IMR-90 (cell line): ENCODE measurements around the gene PHACTR2. TPM values are rescaled to one million over a fixed set of nuclear protein-coding genes. Genes with fewer than 3 reads are reported as not detected.

ENCODE experiments used
- ATAC-seq: fragments of 200-7000 bp; cut with Tn5 transposase; 2 replicates; pipeline ENCODE4 v1.9.1; 2020; ENCODE audit warnings: low read depth, mild to moderate bottlenecking, moderate library complexity
- BruUV-seq: library from RNA; stranded (reverse); fragments of 400-500 nt; replicated peaks from 2 replicates; lab custom pipeline; 2021; lab: Mats Ljungman, UMichigan
- CTCF ChIA-PET: fragments of 300-600 bp; formaldehyde crosslinking; extraction: SDS; loops from one replicate; lab custom pipeline; 2021; ENCODE audit warnings: antibody characterized with exemption; lab: Yijun Ruan, JAX
- POLR2A ChIA-PET: fragments of 300-600 bp; sonication (Branson Sonifier 250); formaldehyde crosslinking; loops from one replicate; lab custom pipeline; 2022; ENCODE audit warnings: antibody characterized with exemption; ENCODE audit not compliant: unreplicated experiment; lab: Charles Lee
- DNase-seq: peaks from one replicate; pipeline ENCODE4 v3.0.0; 2013
- H2AFZ ChIP-seq: replicated peaks from 2 replicates; pipeline ENCODE3; 2013; ENCODE audit warnings: low read length, mild to moderate bottlenecking; ENCODE audit not compliant: poor library complexity
- H2AK5ac ChIP-seq: 2 replicates; pipeline ENCODE4 v1.6.1; 2013; ENCODE audit warnings: low read depth, low read length, inconsistent platforms
- H2AK9ac ChIP-seq: replicated peaks from 2 replicates; pipeline ENCODE3; 2013; ENCODE audit warnings: mild to moderate bottlenecking, low read depth, low read length, moderate library complexity; ENCODE audit not compliant: poor library complexity
- H2BK120ac ChIP-seq: 2 replicates; pipeline ENCODE4 v1.6.1; 2013; ENCODE audit warnings: low read depth, low read length, inconsistent platforms
- H2BK15ac ChIP-seq: 3 replicates; pipeline ENCODE4 v1.6.1; 2013; ENCODE audit warnings: low read depth, low read length, inconsistent platforms
- H2BK20ac ChIP-seq: 2 replicates; pipeline ENCODE4 v1.6.1; 2013; ENCODE audit warnings: low read depth, mild to moderate bottlenecking, inconsistent platforms, low read length, moderate library complexity
- H2BK5ac ChIP-seq: 2 replicates; pipeline ENCODE4 v1.6.1; 2013; ENCODE audit warnings: mild to moderate bottlenecking, low read depth, low read length, inconsistent platforms; ENCODE audit not compliant: poor library complexity, severe bottlenecking
- H3K14ac ChIP-seq: replicated peaks from 2 replicates; pipeline ENCODE4 v1.6.1; 2013; ENCODE audit warnings: low read depth, low read length, inconsistent platforms
- H3K18ac ChIP-seq: 2 replicates; pipeline ENCODE4 v1.6.1; 2013; ENCODE audit warnings: low read depth, low read length, control low read depth
- H3K23ac ChIP-seq: 2 replicates; pipeline ENCODE4 v1.6.1; 2013; ENCODE audit warnings: low read depth, low read length, inconsistent platforms
- H3K27ac ChIP-seq: 2 replicates; pipeline ENCODE4 v1.5.1; 2013; ENCODE audit warnings: mild to moderate bottlenecking, control low read depth, low read length; ENCODE audit not compliant: insufficient read depth
- H3K27me3 ChIP-seq: 2 replicates; pipeline ENCODE4 v1.6.1; 2013; ENCODE audit warnings: low read length; ENCODE audit not compliant: control insufficient read depth, insufficient read depth
- H3K36me3 ChIP-seq: 2 replicates; pipeline ENCODE4 v1.6.1; 2013; ENCODE audit warnings: low read length, mixed read lengths; ENCODE audit not compliant: control insufficient read depth, insufficient read depth
- H3K4ac ChIP-seq: 2 replicates; pipeline ENCODE4 v1.6.1; 2013; ENCODE audit warnings: low read depth, low read length, inconsistent platforms
- H3K4me1 ChIP-seq: 2 replicates; pipeline ENCODE4 v1.6.1; 2013; ENCODE audit warnings: low read length, mixed read lengths; ENCODE audit not compliant: control insufficient read depth, insufficient read depth
- H3K4me2 ChIP-seq: 2 replicates; pipeline ENCODE4 v1.6.1; 2013; ENCODE audit warnings: low read depth, mild to moderate bottlenecking, control low read depth, low read length, moderate library complexity
- H3K4me3 ChIP-seq: 2 replicates; pipeline ENCODE4 v1.5.1; 2013; ENCODE audit warnings: low read depth, mild to moderate bottlenecking, control low read depth, low read length, moderate library complexity; ENCODE audit not compliant: insufficient read depth
- H3K56ac ChIP-seq: 2 replicates; pipeline ENCODE4 v1.6.1; 2013; ENCODE audit warnings: low read length, inconsistent platforms; ENCODE audit not compliant: insufficient read depth; ENCODE audit errors: extremely low read depth
- H3K79me1 ChIP-seq, 2 experiments: 2 replicates each; pipeline ENCODE4 v1.6.1; 2013; ENCODE audit warnings: low read length in 2 of 2, inconsistent platforms in 1 of 2, low read depth in 1 of 2
- H3K9ac ChIP-seq: 2 replicates; pipeline ENCODE4 v1.6.1; 2013; ENCODE audit warnings: low read depth, low read length, control low read depth
- H3K9me1 ChIP-seq: 2 replicates; pipeline ENCODE4 v1.6.1; 2013; ENCODE audit warnings: low read length, inconsistent platforms; ENCODE audit not compliant: insufficient read depth
- H3K9me3 ChIP-seq: 2 replicates; pipeline ENCODE4 v1.6.1; 2013; ENCODE audit warnings: low read length; ENCODE audit not compliant: control insufficient read depth, insufficient read depth
- H4K20me1 ChIP-seq: 2 replicates; pipeline ENCODE4 v1.6.1; 2013; ENCODE audit warnings: low read length, inconsistent platforms; ENCODE audit not compliant: insufficient read depth
- H4K5ac ChIP-seq: 2 replicates; pipeline ENCODE4 v1.6.1; 2013; ENCODE audit warnings: mild to moderate bottlenecking, low read depth, low read length, control low read depth
- H4K8ac ChIP-seq, 2 experiments: 2 replicates each; pipeline ENCODE4 v1.6.1; 2013; ENCODE audit warnings: low read depth in 2 of 2, low read length in 2 of 2, control low read depth in 1 of 2, inconsistent platforms in 1 of 2
- H4K91ac ChIP-seq: 2 replicates; pipeline ENCODE4 v1.6.1; 2013; ENCODE audit warnings: low read depth, low read length, inconsistent platforms; ENCODE audit not compliant: insufficient read depth
- BHLHE40 ChIP-seq: fragments of 150-350 bp; IDR thresholded peaks from 2 replicates; pipeline ENCODE4 v1.6.1; 2016; ENCODE audit warnings: mild to moderate bottlenecking, low read depth, low read length
- FOS ChIP-seq: fragments of 150-350 bp; IDR thresholded peaks from 2 replicates; pipeline ENCODE4 v1.6.1; 2016; ENCODE audit warnings: low read depth, low read length
- MAZ ChIP-seq: IDR thresholded peaks from 2 replicates; pipeline ENCODE4 v1.6.1; 2012; ENCODE audit warnings: low read depth, mild to moderate bottlenecking, low read length, improper control_type of control experiment, moderate library complexity, borderline replicate concordance
- NFE2L2 ChIP-seq: fragments of 150-350 bp; IDR thresholded peaks from 2 replicates; pipeline ENCODE4 v1.6.1; 2016; ENCODE audit warnings: low read depth, mild to moderate bottlenecking, low read length
- WGBS, 2 experiments: methylation state at CpG; one replicate each; pipeline versions ENCODE4 v1.1.5 to v1.1.7; 2013; ENCODE audit warnings: missing lambda C conversion rate in 2 of 2; ENCODE audit not compliant: insufficient read length in 1 of 2; ENCODE audit errors: extremely low coverage in 2 of 2; 5-methylcytosine and 5-hydroxymethylcytosine counted together
- dilution Hi-C: fragments of 300-500 bp; cut with HindIII; formaldehyde crosslinking; loops from one replicate; pipeline ENCODE4 v1.14.3; 2018; ENCODE audit warnings: low sequenced_read_pairs; ENCODE audit not compliant: unreplicated experiment
- in situ Hi-C: fragments of 300-500 bp; cut with MboI; formaldehyde crosslinking; loops from 3 replicates; pipeline ENCODE4 v1.14.3; 2019; ENCODE audit warnings: low sequenced_read_pairs, inconsistent platforms, mixed read lengths
- intact Hi-C: fragments of 100-400 bp; cut with micrococcal nuclease; formaldehyde crosslinking; loops from 2 replicates; pipeline ENCODE4 v1.10.0; 2022
- polyA plus RNA-seq, 3 experiments: library from polyadenylated mRNA; depleted of rRNA; stranded (reverse); fragments of >200 nt; gene quantifications; 2 replicates each; pipeline ENCODE4 v1.2.3, GENCODE V29; 2012; ENCODE audit warnings: low replicate concordance in 1 of 3
- total RNA-seq: library from RNA; depleted of rRNA; stranded (reverse); fragments of >200 nt; gene quantifications from 2 replicates; pipeline ENCODE4 v1.2.3, GENCODE V29; 2012
- TF ChIP-seq, protein P1 (sequence below): conservative IDR thresholded peaks from 2 replicates; pipeline ENCODE4 v1.5.1; 2012; ENCODE audit warnings: mild to moderate bottlenecking, low read depth, low read length, improper control_type of control experiment

PHACTR2 gene
- total and polyA plus RNA-seq, 2 of the 4 experiments (the other 2 are of a cell fraction): 14.5 to 74.2 TPM

DNA sequence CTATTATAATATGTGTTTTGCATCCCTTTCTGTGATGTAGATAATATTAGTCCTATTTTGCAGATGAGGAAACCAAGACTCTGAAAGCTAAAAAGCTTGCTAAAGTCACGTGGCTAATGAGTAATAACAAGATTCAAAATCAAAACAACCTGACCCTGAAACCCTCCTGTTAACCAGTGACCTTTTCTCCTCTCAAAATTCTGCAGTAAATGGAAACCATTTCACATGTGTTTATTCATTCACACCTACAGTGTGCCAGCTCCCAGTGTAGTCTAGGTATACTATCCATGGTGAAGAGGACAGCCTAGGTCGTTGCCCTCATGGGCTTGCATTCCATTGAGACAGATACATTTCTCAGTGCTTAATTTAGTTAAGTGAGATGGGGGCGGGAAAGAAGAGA lies 30.6 kb upstream of the PHACTR2 start:
- no peaks in the 10 kb centered on the region for H3K4me1 ChIP-seq
- no peak overlapping the region for H2AK9ac ChIP-seq
- in situ Hi-C loops: no loop called here
- no peak overlapping the region for H3K27ac ChIP-seq
- WGBS, 2 experiments: 20% methylated on average over 1 of the region's 3 CpGs; no CpG with 5 or more reads in 1 of the 2 experiments
- TF ChIP-seq FOS: no peak
- TF ChIP-seq MAZ: no peak
- TF ChIP-seq NFE2L2: no peak
- TF ChIP-seq BHLHE40: no peak
- TF ChIP-seq, protein P1, sequence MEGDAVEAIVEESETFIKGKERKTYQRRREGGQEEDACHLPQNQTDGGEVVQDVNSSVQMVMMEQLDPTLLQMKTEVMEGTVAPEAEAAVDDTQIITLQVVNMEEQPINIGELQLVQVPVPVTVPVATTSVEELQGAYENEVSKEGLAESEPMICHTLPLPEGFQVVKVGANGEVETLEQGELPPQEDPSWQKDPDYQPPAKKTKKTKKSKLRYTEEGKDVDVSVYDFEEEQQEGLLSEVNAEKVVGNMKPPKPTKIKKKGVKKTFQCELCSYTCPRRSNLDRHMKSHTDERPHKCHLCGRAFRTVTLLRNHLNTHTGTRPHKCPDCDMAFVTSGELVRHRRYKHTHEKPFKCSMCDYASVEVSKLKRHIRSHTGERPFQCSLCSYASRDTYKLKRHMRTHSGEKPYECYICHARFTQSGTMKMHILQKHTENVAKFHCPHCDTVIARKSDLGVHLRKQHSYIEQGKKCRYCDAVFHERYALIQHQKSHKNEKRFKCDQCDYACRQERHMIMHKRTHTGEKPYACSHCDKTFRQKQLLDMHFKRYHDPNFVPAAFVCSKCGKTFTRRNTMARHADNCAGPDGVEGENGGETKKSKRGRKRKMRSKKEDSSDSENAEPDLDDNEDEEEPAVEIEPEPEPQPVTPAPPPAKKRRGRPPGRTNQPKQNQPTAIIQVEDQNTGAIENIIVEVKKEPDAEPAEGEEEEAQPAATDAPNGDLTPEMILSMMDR: no peak
- no peaks in the 10 kb centered on the region for H3K9me3 ChIP-seq
- H2BK120ac ChIP-seq: no peak overlapping the region
- no peak overlapping the region for H3K18ac ChIP-seq
- no peak overlapping the region for H2BK15ac ChIP-seq
- ChIA-PET POLR2A (no interaction called here), CTCF (no interaction called here)
- no peak overlapping the region for H2AFZ ChIP-seq
- no peak overlapping the region for H3K56ac ChIP-seq
- no peak overlapping the region for H4K5ac ChIP-seq
- no peak overlapping the region for H4K91ac ChIP-seq
- no peak overlapping the region for H3K23ac ChIP-seq
- no peak overlapping the region for H3K4me2 ChIP-seq
- H3K4ac ChIP-seq: no peak overlapping the region
- H2BK20ac ChIP-seq: no peak overlapping the region
- no TSS peak for BruUV-seq
- H3K9ac ChIP-seq: no peak overlapping the region
- no peaks in the 10 kb centered on the region for H4K20me1 ChIP-seq
- DNase-seq (no peak), ATAC-seq (no peak)
- peaks cover 0 to 8% of the 10 kb centered on the region in 2 experiments; a peak in 1 of 4 replicates for H3K79me1 ChIP-seq
- no peak overlapping the region for H3K14ac ChIP-seq
- H3K9me1 ChIP-seq: peaks cover 7% of the 10 kb centered on the region; the same call in 1 of the 2 replicates
- no peak overlapping the region for H2AK5ac ChIP-seq
- H3K27me3 ChIP-seq: no peaks in the 10 kb centered on the region
- H3K36me3 ChIP-seq: no peaks in the 10 kb centered on the region
- dilution Hi-C loops: no loop called here
- H3K4me3 ChIP-seq: no peak overlapping the region
- H2BK5ac ChIP-seq: no peak overlapping the region
- H4K8ac ChIP-seq: no peak overlapping the region
- intact Hi-C loops: no loop called here
